Astrocyte of the cerebellum (primary cell): ENCODE measurements around the gene HBE1.

Experiments
- DNase-seq: peaks from one replicate; pipeline ENCODE4 v3.0.0-alpha.2; 2011; ENCODE audit warnings: low read depth
- H3K4me3 ChIP-seq: 2 replicates; pipeline ENCODE4 v1.5.1; 2011; ENCODE audit warnings: mild to moderate bottlenecking, low read depth, low read length, moderate library complexity
- in situ Hi-C: cut with HindIII; loops from 2 replicates; pipeline ENCODE4 v1.10.0; 2017; ENCODE audit warnings: low sequenced_read_pairs
- TF ChIP-seq, protein P1 (sequence below): IDR thresholded peaks from 2 replicates; pipeline ENCODE4 v1.5.1; 2012; ENCODE audit warnings: low read length, low read depth, moderate library complexity, mild to moderate bottlenecking; ENCODE audit errors: missing control alignments

The HBE1 gene

DNA sequence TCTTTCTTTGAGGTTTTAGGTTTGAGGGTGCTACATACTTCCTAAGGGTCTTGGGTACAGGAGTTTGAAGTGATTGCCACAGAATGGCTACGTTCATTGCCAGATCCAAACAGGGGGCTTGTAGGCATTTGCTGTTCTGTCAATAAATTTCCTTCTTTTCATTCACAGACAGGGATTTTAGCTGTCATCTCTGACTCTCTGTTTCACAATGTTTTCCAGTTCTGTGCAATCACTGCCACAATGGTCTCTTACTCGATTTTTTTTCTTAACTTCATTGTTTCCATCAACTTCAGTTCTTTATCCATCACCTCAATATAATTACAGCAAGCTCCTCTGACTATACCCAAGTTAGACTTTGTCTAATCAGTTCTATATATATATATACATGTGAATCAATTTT lies 29.3 kb downstream of the HBE1 start:
- DNase-seq, result no peak
- H3K4me3 ChIP-seq, result no peak overlapping the region
- TF ChIP-seq, protein P1, sequence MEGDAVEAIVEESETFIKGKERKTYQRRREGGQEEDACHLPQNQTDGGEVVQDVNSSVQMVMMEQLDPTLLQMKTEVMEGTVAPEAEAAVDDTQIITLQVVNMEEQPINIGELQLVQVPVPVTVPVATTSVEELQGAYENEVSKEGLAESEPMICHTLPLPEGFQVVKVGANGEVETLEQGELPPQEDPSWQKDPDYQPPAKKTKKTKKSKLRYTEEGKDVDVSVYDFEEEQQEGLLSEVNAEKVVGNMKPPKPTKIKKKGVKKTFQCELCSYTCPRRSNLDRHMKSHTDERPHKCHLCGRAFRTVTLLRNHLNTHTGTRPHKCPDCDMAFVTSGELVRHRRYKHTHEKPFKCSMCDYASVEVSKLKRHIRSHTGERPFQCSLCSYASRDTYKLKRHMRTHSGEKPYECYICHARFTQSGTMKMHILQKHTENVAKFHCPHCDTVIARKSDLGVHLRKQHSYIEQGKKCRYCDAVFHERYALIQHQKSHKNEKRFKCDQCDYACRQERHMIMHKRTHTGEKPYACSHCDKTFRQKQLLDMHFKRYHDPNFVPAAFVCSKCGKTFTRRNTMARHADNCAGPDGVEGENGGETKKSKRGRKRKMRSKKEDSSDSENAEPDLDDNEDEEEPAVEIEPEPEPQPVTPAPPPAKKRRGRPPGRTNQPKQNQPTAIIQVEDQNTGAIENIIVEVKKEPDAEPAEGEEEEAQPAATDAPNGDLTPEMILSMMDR, result no peak
- in situ Hi-C loops, result no loop called here

DNA sequence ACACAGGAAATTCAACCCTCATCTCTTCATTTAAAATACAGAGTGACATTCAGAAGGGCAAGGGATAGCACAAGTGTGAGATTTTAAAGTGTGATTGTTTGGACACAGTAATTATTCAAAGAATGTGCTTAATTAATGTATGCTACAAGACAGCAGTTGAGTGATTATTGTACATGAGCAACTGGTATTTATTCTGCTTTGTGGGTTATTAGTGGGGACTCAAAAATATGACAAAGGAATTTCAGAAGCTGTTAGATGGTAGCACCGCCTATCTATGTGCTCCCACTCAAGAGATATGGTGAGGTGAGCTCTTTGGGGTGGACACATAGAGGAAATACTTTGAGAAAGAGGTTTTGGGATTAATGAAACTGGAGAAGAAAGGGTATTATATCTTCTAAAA lies 29.7 kb downstream of the HBE1 start:
- no peak overlapping the region for H3K4me3 ChIP-seq
- in situ Hi-C loops, result no loop called here
- DNase-seq, result no peak
- TF ChIP-seq, protein P1, result no peak

DNA sequence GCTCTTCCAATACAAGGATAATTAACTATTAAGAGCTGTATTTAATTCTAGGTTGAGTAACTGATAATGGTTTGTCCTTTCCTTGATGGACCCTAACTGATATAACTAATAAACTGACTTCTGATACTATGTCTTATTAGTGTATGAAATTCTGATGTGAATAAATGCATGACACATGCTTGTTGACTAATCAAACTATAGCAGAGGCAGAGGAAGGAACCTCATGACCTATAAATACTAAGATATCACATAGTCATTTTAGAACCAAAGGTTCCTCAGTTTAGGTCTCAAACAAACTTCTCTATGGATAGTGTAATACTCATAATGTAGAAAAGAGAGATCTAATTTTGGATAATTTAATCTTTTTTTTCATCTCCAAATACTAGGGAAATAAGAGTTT lies 30.7 kb downstream of the HBE1 start:
- no peak overlapping the region for H3K4me3 ChIP-seq
- in situ Hi-C loops, result no loop called here
- DNase-seq, result no peak
- TF ChIP-seq, protein P1, result no peak

DNA sequence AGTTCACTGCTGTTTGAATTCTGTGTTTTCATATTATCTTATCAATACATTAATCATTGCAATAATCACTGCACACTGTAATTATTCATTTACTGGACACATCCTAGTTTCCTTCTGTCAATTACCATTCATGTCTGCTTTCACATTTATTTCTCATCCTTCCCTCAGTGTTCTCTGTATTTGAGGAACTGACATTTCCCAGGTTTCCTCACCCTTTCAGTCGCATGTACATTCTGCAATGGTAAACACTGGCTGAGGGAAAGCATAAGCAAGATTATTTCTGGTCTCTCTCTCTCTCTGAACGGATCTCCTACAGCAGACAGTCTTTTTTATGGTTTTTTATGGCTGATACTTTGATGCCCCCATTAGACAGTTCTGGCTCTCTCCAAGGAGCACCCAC lies 31.3 kb downstream of the HBE1 start:
- TF ChIP-seq, protein P1, result no peak
- DNase-seq, result no peak
- in situ Hi-C loops, result no loop called here
- no peak overlapping the region for H3K4me3 ChIP-seq

DNA sequence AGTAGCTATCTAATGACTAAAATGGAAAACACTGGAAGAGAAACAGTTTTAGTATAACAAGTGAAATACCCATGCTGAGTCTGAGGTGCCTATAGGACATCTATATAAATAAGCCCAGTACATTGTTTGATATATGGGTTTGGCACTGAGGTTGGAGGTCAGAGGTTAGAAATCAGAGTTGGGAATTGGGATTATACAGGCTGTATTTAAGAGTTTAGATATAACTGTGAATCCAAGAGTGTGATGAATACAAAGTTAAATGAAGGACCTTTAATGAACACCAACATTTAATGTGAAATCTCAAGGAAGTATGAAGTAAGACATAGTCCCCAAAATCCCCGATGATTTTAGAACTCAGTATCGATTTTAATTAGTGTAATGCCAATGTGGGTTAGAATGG lies 32.3 kb downstream of the HBE1 start:
- no peak for DNase-seq
- in situ Hi-C loops, result no loop called here
- TF ChIP-seq, protein P1, result no peak

DNA sequence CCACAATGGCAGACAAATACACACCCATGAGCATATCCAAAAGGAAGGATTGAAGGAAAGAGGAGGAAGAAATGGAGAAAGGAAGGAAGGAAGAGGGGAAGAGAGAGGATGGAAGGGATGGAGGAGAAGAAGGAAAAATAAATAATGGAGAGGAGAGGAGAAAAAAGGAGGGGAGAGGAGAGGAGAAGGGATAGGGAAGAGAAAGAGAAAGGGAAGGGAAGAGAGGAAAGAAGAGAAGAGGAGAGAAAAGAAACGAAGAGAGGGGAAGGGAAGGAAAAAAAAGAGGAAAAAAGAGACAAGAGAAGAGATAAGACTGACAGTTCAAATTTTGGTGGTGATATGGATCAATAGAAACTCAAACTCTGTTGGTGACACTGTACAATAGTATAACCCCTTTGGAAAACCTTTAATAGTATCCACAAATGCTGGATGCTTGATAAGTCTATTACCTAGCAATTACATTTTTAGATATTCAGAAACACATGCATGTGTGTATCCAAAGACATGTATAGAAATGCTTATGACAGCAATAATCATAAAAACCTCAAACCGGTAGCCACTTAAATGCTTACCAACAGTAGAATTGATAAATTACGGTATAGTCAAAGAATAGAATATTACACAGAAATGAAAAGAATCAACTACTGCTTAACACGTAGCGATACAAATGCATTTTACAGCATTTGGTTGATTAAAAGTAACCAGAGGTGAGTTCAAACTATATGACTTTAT lies 34.2 kb downstream of the HBE1 start:
- in situ Hi-C loops, result no loop called here
- no peak for DNase-seq
- H3K4me3 ChIP-seq, result no peak overlapping the region
- TF ChIP-seq, protein P1, result no peak

More for the DNA sequence above, 32.3 kb downstream of the HBE1 start:
- no peak overlapping the region for H3K4me3 ChIP-seq

DNA sequence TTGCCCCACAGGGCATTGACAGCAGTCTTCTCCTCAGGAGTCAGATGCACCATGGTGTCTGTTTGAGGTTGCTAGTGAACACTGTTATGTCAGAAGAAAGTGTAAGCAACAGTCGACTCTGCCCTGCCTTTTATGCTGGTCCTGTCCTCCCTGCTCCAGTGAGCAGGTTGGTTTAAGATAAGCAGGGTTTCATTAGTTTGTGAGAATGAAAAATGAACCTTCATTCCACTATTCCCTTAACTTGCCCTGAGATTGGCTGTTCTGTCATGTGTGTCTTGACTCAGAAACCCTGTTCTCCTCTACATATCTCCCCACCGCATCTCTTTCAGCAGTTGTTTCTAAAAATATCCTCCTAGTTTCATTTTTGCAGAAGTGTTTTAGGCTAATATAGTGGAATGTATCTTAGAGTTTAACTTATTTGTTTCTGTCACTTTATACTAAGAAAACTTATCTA lies 35.3 kb downstream of the HBE1 start, which contains the start of gene HBD:
Gene HBD, minus strand, starts transcription at position 103 of the 454 bp plus-strand sequence. Its CDS starts 50 bp downstream, at position 53.
- H3K4me3 ChIP-seq, result no peak within 1 kb of the TSS
- DNase-seq, result no peak
- in situ Hi-C loops, result no loop called here
- TF ChIP-seq, protein P1, result no peak
